MM.1S (cell line): Measurements from ENCODE around the gene MYOZ3.
A peak's percentile ranks its signal among the peaks of the same experiment; 100 is the strongest.

ENCODE experiments used
- DNase-seq: peaks from one replicate; pipeline ENCODE4 v3.0.0-alpha.2; 2015
- H2AFZ ChIP-seq: fragments of 300-600 bp; sonication (generic); 2 replicates; pipeline ENCODE4 v1.6.0; 2016; ENCODE audit warnings: antibody characterized with exemption, low read length
- H3F3A ChIP-seq: fragments of 300-600 bp; sonication (generic); 2 replicates; pipeline ENCODE4 v1.6.1; 2016; ENCODE audit warnings: mild to moderate bottlenecking, antibody characterized with exemption, low read length, moderate library complexity, mixed read lengths; ENCODE audit not compliant: insufficient read depth
- H3K27ac ChIP-seq: fragments of 300-600 bp; sonication (generic); 2 replicates; pipeline ENCODE4 v1.5.1; 2016; ENCODE audit warnings: mild to moderate bottlenecking, low read length
- H3K27me3 ChIP-seq: fragments of 300-600 bp; sonication (generic); replicated peaks from 2 replicates; pipeline ENCODE4 v1.6.0; 2016; ENCODE audit warnings: low read length; ENCODE audit not compliant: insufficient read depth
- H3K36me3 ChIP-seq: fragments of 300-600 bp; sonication (generic); replicated peaks from 2 replicates; pipeline ENCODE4 v1.6.1; 2016; ENCODE audit warnings: mild to moderate bottlenecking, low read length, mixed read lengths; ENCODE audit not compliant: insufficient read depth
- H3K4me1 ChIP-seq: fragments of 300-600 bp; sonication (generic); 2 replicates; pipeline ENCODE4 v1.6.1; 2016; ENCODE audit warnings: low read length, mixed read lengths
- H3K4me2 ChIP-seq: fragments of 300-600 bp; sonication (generic); 2 replicates; pipeline ENCODE4 v1.6.0; 2016; ENCODE audit warnings: low read depth, low read length
- H3K4me3 ChIP-seq: fragments of 300-600 bp; sonication (generic); 2 replicates; pipeline ENCODE4 v1.5.1; 2016; ENCODE audit warnings: low read length, mixed read lengths
- H3K79me2 ChIP-seq: fragments of 300-600 bp; sonication (generic); 2 replicates; pipeline ENCODE4 v1.6.1; 2016; ENCODE audit warnings: mixed run types, low read length, mixed read lengths
- H3K9ac ChIP-seq: fragments of 300-600 bp; sonication (generic); 2 replicates; pipeline ENCODE4 v1.6.1; 2016; ENCODE audit warnings: low read length, mixed read lengths
- H3K9me2 ChIP-seq: fragments of 300-600 bp; sonication (generic); replicated peaks from 2 replicates; pipeline ENCODE4 v1.6.1; 2016; ENCODE audit warnings: mild to moderate bottlenecking, low read length, mixed read lengths; ENCODE audit not compliant: insufficient read depth
- H3K9me3 ChIP-seq: fragments of 300-600 bp; sonication (generic); replicated peaks from 2 replicates; pipeline ENCODE4 v1.6.1; 2016; ENCODE audit warnings: mild to moderate bottlenecking, low read length, mixed read lengths; ENCODE audit not compliant: insufficient read depth
- H4K20me1 ChIP-seq: fragments of 300-600 bp; sonication (generic); 2 replicates; pipeline ENCODE4 v1.6.1; 2016; ENCODE audit warnings: mild to moderate bottlenecking, low read length, moderate library complexity, mixed read lengths; ENCODE audit not compliant: insufficient read depth
- CTCF ChIP-seq: fragments of 300-600 bp; sonication (generic); IDR thresholded peaks from 2 replicates; pipeline ENCODE4 v1.5.1; 2016; ENCODE audit warnings: antibody characterized with exemption, low read length, mixed read lengths
- EZH2 ChIP-seq: fragments of 300-600 bp; sonication (generic); optimal IDR thresholded peaks from 2 replicates; pipeline ENCODE3; 2017; ENCODE audit warnings: low read depth, mild to moderate bottlenecking, antibody characterized with exemption, low read length, mixed read lengths
- EZH2phosphoT487 ChIP-seq: fragments of 300-600 bp; sonication (generic); IDR thresholded peaks from 2 replicates; pipeline ENCODE4 v1.6.1; 2018; ENCODE audit warnings: antibody characterized with exemption, low read length

The MYOZ3 gene

GRCh38 chr5:150655221-150655620 lies 5.8 kb upstream of the MYOZ3 start:
- no peaks in the 10 kb centered on the region for H3K9me2 ChIP-seq
- no peak overlapping the region for H3K4me2 ChIP-seq
- H3K4me1 ChIP-seq = no peaks in the 10 kb centered on the region
- H3K79me2 ChIP-seq = no peaks in the 10 kb centered on the region
- H3K36me3 ChIP-seq = no peaks in the 10 kb centered on the region
- H3K4me3 ChIP-seq = no peak overlapping the region
- TF ChIP-seq EZH2phosphoT487 = no peak
- TF ChIP-seq CTCF = no peak
- TF ChIP-seq EZH2 = no peak
- H3K9me3 ChIP-seq = no peaks in the 10 kb centered on the region
- no peak overlapping the region for H3K27ac ChIP-seq
- no peaks in the 10 kb centered on the region for H3F3A ChIP-seq
- H2AFZ ChIP-seq = no peak overlapping the region
- no peaks in the 10 kb centered on the region for H4K20me1 ChIP-seq
- DNase-seq = no peak
- H3K9ac ChIP-seq = no peak overlapping the region
- H3K27me3 ChIP-seq = peaks cover 17% of the 10 kb centered on the region

GRCh38 chr5:150656191-150657132 lies 4.6 kb upstream of the MYOZ3 start:
- no peaks in the 10 kb centered on the region for H3K9me3 ChIP-seq

GRCh38 chr5:150658121-150658520 lies 2.9 kb upstream of the MYOZ3 start:
- no peak for TF ChIP-seq EZH2
- TF ChIP-seq CTCF = no peak
- TF ChIP-seq EZH2phosphoT487 = no peak
- Histone ChIP-seq H3K27ac (no peak overlapping the region), H3K9me2 (no peaks in the 10 kb centered on the region)

More at GRCh38 chr5:150656191-150657132, 4.6 kb upstream of the MYOZ3 start:
- Histone ChIP-seq H3K27ac (no peak overlapping the region), H3K36me3 (no peaks in the 10 kb centered on the region), H3K4me1 (no peaks in the 10 kb centered on the region), H4K20me1 (no peaks in the 10 kb centered on the region), H3K27me3 (peaks cover 19% of the 10 kb centered on the region), H3K4me2 (peak overlapping the region; percentile 96), H2AFZ (peak overlapping the region; percentile 99), H3K79me2 (no peaks in the 10 kb centered on the region), H3K9me2 (no peaks in the 10 kb centered on the region), H3K9ac (peak overlapping the region; percentile 78), H3K4me3 (peak overlapping the region; percentile 79), H3F3A (no peaks in the 10 kb centered on the region)
- TF ChIP-seq EZH2phosphoT487 (no peak), EZH2 (no peak), CTCF (peak; percentile 37)
- DNase-seq = peak; percentile 68

More at GRCh38 chr5:150658121-150658520, 2.9 kb upstream of the MYOZ3 start:
- Histone ChIP-seq H3F3A (no peaks in the 10 kb centered on the region), H3K36me3 (no peaks in the 10 kb centered on the region), H3K4me2 (no peak overlapping the region), H4K20me1 (no peaks in the 10 kb centered on the region), H3K4me3 (no peak overlapping the region), H3K4me1 (no peaks in the 10 kb centered on the region), H3K9ac (no peak overlapping the region), H3K9me3 (no peaks in the 10 kb centered on the region), H3K79me2 (no peaks in the 10 kb centered on the region), H2AFZ (no peak overlapping the region), H3K27me3 (peaks cover 18% of the 10 kb centered on the region)
- DNase-seq = no peak
